ENCODE measurements around the gene LCN10. TPM values are rescaled to one million over a fixed set of nuclear protein-coding genes. Genes with fewer than 3 reads are reported as not detected.

LCN10 gene
- total RNA-seq, 1 donor from 2014 or later = 9.2 TPM

GRCh38 chr9:136690104-136690805 lies 52.5 kb downstream of the LCN10 start:
- DNase-seq (ENCODE audit: low spot score) = no peak

GRCh38 chr9:136689108-136689460 lies 53.7 kb downstream of the LCN10 start:
- DNase-seq (ENCODE audit: low spot score) = no peak

GRCh38 chr9:136688274-136689107 lies 54.2 kb downstream of the LCN10 start:
- DNase-seq (ENCODE audit: low spot score) = no peak

Small RNAs within 50 kb of the gene (microRNA-seq; reads per million reads assigned to microRNA genes)
- gene MIR6722 (ENCODE audit: borderline number of aligned reads) = not detected

Other genes starting within 250 kb of the LCN10 start
- 89.5 TPM for gene NOTCH1, start 196.9 kb downstream of the LCN10 start, total RNA-seq
- 155 TPM for gene EGFL7, start 80.0 kb downstream of the LCN10 start, total RNA-seq
- 547 TPM for gene AGPAT2, start 55.5 kb downstream of the LCN10 start, total RNA-seq
- 3.9 TPM for gene DIPK1B, start 30.4 kb downstream of the LCN10 start, total RNA-seq
- gene LCN6, start 5.6 kb upstream of the LCN10 start, total RNA-seq = 16.2 TPM
- gene LCN8, start 15.3 kb upstream of the LCN10 start, total RNA-seq = not detected
- gene LCN15, start 21.6 kb upstream of the LCN10 start, total RNA-seq = 0.32 TPM
- 33.0 TPM for gene TMEM141, start 48.4 kb upstream of the LCN10 start, total RNA-seq
- 0.71 TPM for gene CCDC183, start 53.4 kb upstream of the LCN10 start, total RNA-seq
- gene RABL6, start 65.0 kb upstream of the LCN10 start, total RNA-seq = 54.9 TPM
- 1.00 TPM for gene AJM1, start 99.5 kb upstream of the LCN10 start, total RNA-seq
- 89.6 TPM for gene PHPT1, start 106.5 kb upstream of the LCN10 start, total RNA-seq
- gene MAMDC4, start 109.4 kb upstream of the LCN10 start, total RNA-seq = 1.6 TPM
- gene EDF1, start 123.4 kb upstream of the LCN10 start, total RNA-seq = 215 TPM
- 8.8 TPM for gene TRAF2, start 143.6 kb upstream of the LCN10 start, total RNA-seq
- 95.2 TPM for gene FBXW5, start 201.8 kb upstream of the LCN10 start, total RNA-seq
- gene C8G, start 202.3 kb upstream of the LCN10 start, total RNA-seq = not detected
- not detected for gene LCN12, start 209.3 kb upstream of the LCN10 start, total RNA-seq
- 249 TPM for gene PTGDS, start 234.6 kb upstream of the LCN10 start, total RNA-seq
- gene LCNL1, start 240.1 kb upstream of the LCN10 start, total RNA-seq = 0.71 TPM
- gene PAXX, start 249.5 kb upstream of the LCN10 start, total RNA-seq = 29.4 TPM